NK-92 (cell line): ENCODE measurements around the gene DSCAML1.
A peak's percentile ranks its signal among the peaks of the same experiment; 100 is the strongest.
"Not testable (repeated sequence)": the region's sequence is repeated elsewhere in the genome, so short reads cannot be mapped to it uniquely, and the experiment has no call there.

Source experiments
- DNase-seq: peaks from one replicate; lab custom pipeline; 2025; ENCODE audit not compliant: unreplicated experiment; lab: John Stamatoyannopoulos, UW

The DSCAML1 gene

DNA sequence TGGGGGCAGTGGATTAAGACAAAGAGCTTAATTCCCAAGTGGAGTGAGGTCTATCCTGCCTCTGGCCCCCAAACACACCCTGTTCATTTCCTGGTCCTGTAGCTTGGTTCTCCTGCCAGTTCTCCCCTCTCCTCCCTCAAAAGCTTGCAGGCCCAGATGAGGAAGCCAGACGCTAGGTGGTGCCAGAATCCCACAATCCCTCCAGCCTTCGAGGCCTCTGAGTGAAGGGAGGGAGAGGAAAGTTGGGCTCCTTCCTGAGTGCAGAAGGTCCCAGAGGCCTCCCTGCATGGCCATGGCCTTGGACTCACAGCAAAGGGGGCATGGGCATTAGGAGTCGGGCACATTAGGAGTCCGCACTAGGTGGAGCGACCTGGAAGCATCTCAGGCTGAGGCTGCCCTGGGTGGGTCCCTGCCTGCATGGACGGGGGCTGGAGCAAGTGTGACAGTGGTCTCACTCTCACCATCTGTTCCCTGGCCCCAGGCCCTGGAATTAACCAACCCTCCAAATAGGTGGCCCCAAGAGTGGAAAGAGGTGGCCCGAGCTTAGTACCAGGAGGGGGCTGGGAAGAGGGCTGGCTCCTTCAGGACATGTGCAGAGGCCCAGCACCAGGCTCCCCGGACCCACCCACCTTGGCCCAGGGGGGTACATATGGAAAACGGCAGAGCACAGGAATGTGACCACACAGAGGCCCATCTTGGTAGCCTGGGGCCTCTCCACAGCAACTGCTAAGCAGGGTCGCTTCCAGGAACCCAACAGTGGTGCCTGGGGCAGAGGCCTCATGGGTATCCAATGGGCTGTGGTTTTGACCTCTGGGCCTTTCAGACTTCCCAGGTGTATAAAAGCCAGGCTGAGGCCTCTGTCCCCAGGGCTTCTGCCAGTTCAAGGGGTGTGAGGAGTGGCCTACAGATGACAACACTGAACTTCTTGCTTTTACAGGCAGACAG, 22.4 kb upstream of the DSCAML1 start:
- no peak for DNase-seq

DNA sequence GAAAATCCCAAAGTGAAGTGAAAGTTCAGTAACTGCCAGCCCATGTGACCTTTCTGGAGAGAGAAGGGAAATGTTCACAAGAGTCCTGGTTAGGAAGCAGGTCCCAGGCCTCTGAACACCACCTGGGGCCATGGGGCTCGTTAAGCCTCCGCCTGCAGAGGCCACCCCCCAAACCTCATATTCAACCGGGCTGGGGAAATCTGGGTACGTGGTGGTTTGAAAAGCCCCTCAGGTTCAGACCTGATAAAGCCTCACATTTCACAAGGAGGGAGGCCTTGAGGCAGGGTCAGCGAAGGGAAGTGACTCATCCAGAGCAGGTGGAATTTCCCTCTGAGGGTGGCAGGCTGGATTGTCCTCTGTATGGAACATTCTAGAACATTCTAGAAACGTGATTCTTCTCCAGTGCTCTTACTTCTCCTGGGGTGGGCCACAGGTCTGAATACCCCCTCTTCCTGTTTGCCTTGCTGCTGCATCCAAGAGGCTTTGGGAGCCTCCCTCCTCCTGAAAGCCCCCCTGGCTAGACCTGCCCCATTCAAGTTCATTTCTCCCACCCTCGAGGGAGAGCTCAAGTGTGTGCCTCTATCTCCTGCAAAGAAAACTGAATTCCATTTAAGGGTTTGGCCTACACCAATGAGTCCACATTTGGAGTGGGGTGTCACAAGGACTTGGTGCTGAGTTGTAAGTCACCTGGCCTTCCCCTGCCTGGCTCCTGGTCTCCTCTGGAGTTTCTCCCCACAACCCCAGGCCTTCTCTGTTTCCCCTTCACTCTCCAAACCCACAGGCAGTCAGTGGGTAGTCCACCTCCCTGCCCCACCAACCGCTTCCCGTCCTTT, 21.2 kb upstream of the DSCAML1 start:
- DNase-seq, result no peak

DNA sequence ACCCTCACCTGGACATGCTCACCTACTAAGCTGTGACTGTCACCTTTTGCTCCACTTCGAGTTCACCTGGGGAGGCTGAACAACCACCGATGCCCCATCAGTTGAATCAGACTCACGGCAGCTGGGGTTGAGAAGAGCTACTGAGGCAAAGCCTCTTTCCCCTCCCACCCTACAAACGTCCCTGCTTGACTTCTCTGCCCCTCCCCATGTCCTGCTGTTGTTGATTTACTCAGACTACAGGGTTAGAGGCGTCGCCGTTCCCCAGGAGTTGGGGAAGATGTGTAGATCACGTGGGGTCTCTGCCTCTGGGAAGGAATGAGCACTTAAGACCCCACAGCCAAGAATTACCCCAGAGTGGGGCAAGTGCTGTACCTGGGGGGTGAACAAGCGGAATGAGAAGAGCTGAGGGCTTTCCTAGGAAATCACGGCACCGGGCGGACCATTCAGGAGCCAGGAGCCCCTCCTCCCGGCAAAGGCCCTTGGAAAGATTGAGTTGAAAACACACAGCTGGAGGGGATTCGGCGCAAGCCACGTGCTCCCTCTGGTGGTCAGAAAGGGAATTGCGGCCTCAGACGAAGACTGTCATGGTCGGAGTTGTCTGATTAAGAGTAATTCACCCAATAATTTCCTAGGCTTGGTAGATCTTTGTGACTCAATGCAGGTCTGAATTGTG, 20.5 kb upstream of the DSCAML1 start:
- DNase-seq, result peak; percentile 23

DNA sequence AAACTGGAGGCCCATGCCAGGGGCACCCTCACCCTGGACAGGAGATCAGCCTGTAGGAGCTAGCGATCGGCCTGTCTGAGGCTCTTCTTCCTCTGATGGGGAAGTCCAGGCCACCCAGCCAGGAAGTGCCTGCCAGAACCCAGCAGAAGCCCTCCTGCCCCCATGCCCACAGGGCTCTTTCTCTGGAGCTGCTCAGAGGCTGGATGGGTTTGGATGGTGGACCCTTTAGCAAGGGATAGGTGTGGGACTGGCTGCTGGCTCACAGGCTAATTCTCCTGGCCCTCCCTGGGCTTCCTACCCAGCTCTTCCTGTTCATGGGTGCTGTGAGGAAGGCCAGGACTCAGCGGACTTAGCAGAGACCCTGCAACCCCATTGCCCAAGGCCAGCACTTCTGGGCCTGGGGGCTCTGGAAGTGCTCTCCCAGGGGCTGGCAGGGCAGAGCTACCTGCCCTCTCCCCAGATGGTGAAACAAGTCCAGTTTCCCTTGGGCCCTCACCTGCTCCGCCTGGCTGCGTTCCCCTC, 19.9 kb upstream of the DSCAML1 start:
- no peak for DNase-seq

DNA sequence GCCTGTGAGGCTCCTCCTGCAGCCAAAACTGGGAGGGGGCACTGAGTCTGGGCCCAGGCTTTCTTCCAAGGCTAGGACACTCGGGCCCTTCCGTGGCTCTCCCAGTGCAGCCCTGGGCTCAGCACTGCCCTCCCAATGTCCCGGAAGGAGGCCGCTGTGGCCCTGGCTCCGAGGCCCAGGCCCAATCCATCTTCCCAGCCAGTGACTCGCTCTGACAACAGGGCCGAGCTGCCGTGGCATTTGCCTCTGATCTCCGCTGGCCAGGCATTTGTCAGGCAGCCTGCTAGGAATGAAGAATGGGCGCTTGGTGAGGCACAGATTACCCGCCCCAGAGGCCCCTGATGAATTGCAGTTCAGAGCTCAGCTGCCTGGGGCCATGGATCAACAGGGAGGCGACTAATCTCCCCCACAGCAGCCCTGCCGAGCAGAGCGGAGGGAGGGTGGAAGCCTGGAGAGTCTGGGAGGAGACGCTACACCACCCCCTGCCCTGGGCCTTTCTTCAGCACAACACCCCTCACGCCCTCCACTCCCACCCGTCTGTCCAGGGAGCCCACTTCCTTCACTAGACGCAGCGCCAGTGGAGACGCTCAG, 19.2 kb upstream of the DSCAML1 start:
- no peak for DNase-seq

DNA sequence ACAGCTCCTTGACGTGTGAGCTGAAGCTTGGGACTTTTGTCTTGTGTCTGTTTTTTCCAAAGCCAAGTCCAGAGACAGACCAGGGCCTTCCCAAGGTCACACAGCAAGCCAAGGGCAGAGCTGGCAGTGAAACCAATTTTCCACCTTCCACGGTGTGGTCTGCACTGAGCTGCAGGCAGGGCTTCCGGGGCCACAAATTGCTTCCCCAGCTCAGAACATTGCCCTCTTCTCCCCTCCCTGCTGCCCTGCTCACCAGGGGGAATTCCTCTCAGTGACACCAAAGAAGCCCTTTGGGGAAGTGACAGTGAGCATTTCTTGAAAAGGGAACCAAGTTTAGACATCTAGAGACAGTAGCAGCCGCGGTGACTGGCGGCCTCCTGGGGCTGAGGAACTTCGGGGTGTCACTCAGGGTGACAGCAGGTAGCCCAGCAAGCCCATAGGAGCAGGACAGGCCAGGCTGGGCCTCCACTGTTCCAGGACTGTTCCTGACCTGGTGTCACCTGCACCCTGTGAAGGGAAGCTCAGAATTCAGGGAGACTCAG, 18.3 kb upstream of the DSCAML1 start:
- peak; percentile 36 for DNase-seq

DNA sequence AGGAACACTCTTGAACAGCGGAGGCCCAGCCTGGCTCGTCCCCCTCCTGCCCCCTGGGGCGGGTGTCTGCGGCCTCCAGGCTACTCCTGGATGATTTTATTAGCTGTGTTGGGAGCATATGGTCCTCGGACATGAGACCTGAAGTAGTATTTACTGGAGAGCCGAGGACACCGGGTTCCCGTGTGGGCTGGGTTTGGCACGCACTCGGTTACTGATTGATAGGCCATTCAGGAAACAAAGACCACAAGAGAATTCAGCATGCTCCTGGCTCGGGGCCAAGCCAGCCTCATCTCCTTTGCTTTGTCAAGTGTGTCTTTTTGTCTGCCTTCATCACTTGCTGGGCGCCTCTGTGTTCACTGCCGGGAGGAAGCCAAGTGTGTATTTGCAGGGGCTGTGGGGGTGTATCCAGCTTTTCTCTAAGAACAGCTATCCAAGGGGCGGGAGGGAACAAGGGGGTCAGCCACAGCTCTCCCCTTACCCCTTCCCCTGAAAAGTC, 17.8 kb upstream of the DSCAML1 start:
- DNase-seq, result no peak

DNA sequence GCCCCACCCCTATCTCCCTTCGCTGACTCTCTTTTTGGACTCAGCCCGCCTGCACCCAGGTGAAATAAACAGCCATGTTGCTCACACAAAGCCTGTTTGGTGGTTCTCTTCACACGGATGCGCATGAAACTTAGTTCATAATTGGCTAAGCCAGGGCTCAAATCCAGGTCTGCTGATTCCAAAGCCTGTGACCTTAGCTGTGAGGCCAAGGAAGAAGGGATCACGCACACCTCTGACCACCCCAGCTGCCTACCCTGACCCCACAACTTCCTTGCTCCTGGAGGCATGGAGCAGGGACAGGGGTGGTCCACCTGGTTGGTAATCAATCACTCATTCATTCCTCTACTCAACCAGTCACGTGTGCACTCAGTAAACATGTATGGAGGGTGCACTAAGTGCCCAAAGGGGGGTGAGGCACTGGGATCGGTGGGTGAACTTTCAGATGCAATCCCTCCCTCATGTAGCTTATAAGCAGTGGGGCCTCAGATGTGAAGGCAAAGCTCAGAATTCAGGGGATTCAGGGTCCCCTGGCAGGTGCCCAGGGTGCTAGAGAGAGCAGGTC, 17.3 kb upstream of the DSCAML1 start:
- DNase-seq, result no peak

DNA sequence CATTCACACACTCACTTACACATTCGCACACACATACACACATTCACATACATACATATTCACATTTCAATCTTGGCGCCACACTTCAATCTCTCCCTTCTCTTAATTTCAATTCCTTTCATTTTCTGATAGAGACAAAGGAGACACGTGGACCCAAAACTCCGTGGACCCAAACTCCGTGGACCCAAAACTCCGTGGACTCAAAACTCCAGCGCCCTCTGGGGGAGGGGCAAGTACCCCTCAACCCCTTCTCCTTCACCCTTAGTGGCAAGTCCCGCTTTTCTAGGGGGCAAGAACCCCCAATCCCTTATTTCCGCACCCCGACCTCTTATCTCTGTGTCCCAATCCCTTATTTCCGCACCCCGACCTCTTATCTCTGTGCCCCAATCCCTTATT, 13.0 kb upstream of the DSCAML1 start:
- not testable (repeated sequence) for DNase-seq

DNA sequence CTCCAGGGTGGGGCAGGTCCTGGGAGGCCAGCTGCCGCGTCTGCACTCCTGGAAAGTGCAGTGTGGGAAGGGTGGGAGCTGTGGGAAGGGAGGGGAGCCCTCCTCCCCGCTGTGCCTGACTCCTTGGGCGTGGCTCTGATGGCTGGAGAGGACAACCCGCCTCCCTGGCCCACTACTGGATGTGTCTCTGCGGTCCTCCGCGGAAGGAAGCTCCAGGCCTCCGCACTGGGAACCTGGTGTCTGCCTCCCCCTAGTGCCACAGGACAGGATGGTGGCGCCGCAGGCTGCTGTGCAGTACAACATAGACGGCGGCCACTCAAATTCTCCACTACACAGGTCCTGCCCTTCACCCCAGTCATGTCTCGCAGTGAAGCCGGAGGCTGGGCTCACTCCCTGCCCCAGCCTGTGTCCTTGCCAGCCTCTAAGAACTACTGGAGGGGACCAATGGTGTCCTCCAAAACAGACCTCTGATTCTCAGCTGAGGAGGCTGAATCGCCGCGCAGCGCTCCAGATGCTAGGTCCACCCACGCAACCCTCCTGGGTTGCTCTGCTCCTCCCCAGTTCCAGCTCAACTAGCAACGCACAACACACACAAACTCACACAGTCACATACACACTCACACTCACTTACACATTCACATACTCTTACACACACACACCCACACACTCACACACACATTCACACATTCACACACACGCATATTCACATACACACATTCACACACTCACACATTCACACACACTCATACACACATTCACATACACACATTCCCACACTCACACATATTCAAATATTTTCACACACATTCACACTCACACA, 12.4 kb upstream of the DSCAML1 start:
- no peak for DNase-seq

DNA sequence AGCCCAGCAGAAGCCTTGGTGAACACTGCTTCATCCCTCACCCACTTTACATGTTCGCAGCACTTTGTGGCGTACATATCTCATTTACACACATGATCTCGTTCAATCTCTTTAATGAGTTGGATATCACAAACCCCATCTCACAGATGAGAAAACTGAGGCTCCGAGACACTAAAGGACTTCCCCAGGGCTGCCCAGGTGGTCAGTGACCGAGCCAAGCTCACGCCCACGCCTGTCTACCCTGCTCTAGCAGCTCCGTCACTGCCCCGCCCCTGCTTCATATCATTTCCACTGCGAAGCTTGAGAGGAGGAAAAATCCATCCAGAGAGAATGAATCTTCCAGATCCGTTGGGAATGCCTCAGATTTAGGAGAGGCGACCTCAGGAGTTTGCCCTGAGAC, 11.8 kb upstream of the DSCAML1 start:
- DNase-seq, result no peak

DNA sequence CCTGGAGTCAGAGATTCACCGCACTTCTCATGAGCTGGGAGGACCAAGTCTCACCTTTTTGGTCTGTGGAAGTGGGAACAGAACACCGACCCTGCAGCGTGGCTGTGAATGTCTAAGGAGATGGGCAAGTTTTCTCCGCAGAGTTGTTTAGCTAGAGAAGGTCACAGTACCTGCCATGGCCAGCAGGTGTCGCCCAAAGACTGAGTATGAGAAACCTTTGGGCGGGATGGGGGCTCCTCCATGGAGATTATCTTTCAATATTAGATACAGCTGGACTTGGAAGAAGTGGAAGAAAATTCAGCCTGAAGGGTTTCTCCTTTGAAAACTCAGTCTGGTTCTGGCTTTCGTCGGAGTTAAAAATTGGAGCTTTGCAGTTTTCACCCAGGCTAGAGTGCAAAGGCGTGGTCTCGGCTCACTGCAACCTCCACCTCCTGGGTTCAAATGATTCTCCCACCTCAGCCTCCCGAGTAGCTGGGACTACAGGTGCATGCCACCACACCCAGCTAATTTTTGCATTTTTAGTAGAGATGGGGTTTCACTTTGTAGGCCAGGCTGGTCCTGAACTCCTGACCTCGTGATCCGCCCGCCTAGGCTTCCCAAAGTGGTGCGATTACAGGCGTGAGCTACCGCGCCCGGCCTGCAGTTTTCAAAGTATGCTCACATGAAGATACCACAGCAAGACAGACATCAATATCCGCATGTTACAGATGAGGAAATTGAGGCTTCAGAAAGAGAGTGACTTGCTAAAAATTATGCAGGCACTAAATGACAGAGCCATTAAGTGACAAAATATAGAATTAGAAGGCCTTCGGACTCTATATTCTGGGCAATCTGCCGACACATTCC, 10.7 kb upstream of the DSCAML1 start:
- DNase-seq, result no peak

DNA sequence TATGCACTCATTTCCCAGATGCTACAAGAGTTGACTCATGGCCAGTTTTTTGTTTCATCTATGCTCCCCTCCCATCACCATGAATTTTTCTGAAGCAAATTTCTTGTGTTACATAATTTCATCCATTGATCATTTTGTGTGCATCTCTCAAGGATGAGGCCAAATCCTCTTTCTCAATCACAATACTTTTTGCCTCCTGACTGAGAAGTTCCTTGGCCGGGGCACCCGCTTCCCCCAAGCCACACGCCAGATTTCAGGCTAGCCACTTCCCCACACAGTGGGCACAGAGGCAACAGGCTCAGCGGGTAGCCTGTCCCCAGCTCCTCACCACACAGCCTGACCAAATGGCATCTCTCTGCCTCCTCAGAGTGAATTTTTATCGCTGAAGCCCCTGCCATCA, 9.8 kb upstream of the DSCAML1 start:
- no peak for DNase-seq

DNA sequence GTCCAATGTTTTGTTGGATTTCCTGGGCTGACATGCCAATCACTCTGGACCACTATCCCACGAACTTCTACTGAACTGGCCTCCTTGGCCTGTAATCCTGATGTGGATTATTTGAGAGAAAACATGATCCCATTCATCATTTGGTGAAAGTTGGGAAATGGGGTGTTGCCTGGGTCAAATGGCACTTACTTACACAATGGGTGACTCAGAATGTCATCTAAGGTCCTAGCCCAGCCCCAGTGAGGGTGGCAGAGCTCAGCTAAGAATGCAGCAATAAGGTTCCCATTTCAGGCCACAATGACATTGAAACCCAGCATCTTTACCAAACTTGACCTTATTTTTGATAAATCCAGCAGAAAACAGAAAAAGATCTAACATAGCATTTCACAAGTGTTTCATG, 8.0 kb upstream of the DSCAML1 start:
- no peak for DNase-seq

DNA sequence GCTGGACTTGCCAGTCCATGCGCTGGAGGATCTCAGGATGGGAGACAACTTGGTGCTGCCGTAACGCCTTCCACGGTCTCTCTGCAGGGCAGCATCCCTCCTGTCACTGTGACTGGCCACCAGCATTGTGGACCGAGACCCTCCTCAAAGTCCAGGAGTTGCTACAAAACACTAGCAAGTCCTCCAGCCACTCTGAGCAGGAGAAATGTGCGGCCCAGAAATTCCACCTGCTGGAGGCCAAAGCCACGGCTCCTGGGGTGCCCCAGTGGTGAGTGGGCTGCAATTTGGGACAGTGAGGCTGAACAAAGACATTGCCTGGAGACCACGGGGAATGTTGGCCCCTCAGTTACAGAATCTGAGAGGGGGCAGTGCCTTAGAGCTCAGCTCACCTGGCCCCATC, 6.9 kb upstream of the DSCAML1 start:
- DNase-seq, result no peak

DNA sequence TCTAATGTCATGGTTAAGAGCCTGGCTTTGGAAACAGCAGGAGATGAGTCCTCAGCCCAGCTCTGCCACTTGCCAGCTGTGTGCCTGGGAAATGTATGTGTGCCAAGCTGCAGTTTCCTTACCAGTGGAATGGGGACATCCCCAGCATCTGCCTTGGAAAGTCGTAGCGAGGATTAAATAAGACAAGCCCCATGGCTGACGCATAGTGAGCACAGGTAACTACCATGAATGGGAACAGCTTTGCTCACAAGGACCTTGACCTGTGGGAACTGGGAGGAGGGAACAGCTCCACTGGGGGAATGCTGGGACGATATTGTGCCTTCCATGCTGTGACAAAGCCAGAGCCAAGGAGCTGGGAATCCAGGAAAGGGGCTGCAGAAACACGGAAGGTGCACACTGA, 2.6 kb upstream of the DSCAML1 start:
- no peak for DNase-seq

DNA sequence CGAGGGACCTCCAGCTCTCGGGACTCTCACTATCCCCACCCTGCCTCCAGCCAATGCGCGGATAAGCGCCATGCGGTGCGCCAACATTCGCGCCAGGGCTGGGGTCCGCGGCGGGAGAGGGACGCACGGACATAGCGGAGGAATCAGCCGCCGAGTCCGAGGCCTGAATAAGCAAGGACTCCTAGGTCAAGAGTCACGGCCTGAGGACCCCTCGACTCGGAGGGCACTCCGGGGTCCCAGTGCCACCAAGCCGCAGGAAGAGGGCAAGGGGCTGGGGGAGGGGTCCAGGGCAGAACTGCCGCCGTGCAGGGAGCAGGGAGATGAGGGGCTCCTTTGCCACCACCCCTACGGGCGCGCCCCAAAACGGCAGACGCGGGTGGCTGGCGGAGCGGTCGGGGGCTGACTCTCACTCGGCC, 552 bp downstream of the DSCAML1 start:
- no peak for DNase-seq
